Inflammatory macrophage (primary cell): ENCODE measurements around the gene HDAC8.

Experiments
- DNase-seq, 2 donors: peaks; one replicate each; pipeline ENCODE4 v3.0.0-alpha.2; 2020 to 2022

Gene HDAC8

GRCh38 chrX:72314881-72315280 is 257.8 kb downstream of the HDAC8 start:
- DNase-seq: no peak

GRCh38 chrX:72313707-72314641 is 258.7 kb downstream of the HDAC8 start:
- no peak for DNase-seq

- no peak for DNase-seq
Measured at GRCh38 chrX:72312311-72312940, 260.2 kb downstream of the HDAC8 start.

GRCh38 chrX:72309297-72310071 is 263.2 kb downstream of the HDAC8 start:
- no peak for DNase-seq

- peak; percentile 8 to 31 for DNase-seq
Measured at GRCh38 chrX:72308566-72309296, 263.9 kb downstream of the HDAC8 start.

- DNase-seq: no peak
Measured at GRCh38 chrX:72308209-72308565, 264.5 kb downstream of the HDAC8 start.

- DNase-seq: no peak
Measured at GRCh38 chrX:72307646-72308051, 265.0 kb downstream of the HDAC8 start.

- peak; percentile 59 to 63 for DNase-seq
Measured at GRCh38 chrX:72306851-72307645, 265.6 kb downstream of the HDAC8 start.

- no peak for DNase-seq
Measured at GRCh38 chrX:72306085-72306801, 266.4 kb downstream of the HDAC8 start.

GRCh38 chrX:72305286-72306084 is 267.2 kb downstream of the HDAC8 start, which contains the start of gene CITED1:
CITED1 (minus strand) TSS chrX:72305914; CDS start chrX:72302869, 3,045 bp downstream.
- DNase-seq: no peak

- DNase-seq: no peak
Measured at GRCh38 chrX:72304877-72305276, 267.8 kb downstream of the HDAC8 start.

GRCh38 chrX:72301781-72302180 is 270.9 kb downstream of the HDAC8 start:
- DNase-seq: no peak

- DNase-seq: no peak
Measured at GRCh38 chrX:72299891-72300630, 272.6 kb downstream of the HDAC8 start.

GRCh38 chrX:72297953-72298730 is 274.5 kb downstream of the HDAC8 start:
- peak; percentile 12 to 48 for DNase-seq

- no peak for DNase-seq
Measured at GRCh38 chrX:72296991-72297390, 275.7 kb downstream of the HDAC8 start.

- no peak for DNase-seq
Measured at GRCh38 chrX:72295745-72296144, 276.9 kb downstream of the HDAC8 start.

- no peak for DNase-seq
Measured at GRCh38 chrX:72294497-72294896, 278.1 kb downstream of the HDAC8 start.

GRCh38 chrX:72282302-72282701 is 290.3 kb downstream of the HDAC8 start:
- no peak for DNase-seq
